Lower leg skin (tissue), 4 donors: Measurements from ENCODE around the gene RAB17. TPM values are rescaled to one million over a fixed set of nuclear protein-coding genes. Genes with fewer than 3 reads are reported as not detected.

Experiments
- DNase-seq, 2 donors: peaks; one replicate each; pipeline ENCODE4 v3.0.0-alpha.2; 2019; ENCODE audit warnings: low spot score in 2 of 2
- H3K4me3 ChIP-seq: fragments of 200-600 bp; sonication (generic); 2 replicates; pipeline ENCODE4 v1.5.1; 2017; ENCODE audit warnings: mild to moderate bottlenecking, low read depth; ENCODE audit not compliant: poor library complexity, severe bottlenecking
- POLR2A ChIP-seq, 2 donors: fragments of 450-650 bp; IDR thresholded peaks; one replicate each; pipeline ENCODE4 v1.6.1; 2016 to 2017; ENCODE audit warnings: antibody characterized with exemption in 2 of 2, mild to moderate bottlenecking in 1 of 2, moderate library complexity in 1 of 2
- WGBS, 2 donors: methylation state at CpG; one replicate each; pipeline ENCODE4 v1.1.5; 2018; 5-methylcytosine and 5-hydroxymethylcytosine counted together
- intact Hi-C: fragments of 100-400 bp; cut with DNase I; formaldehyde crosslinking; loops from one replicate; pipeline ENCODE4 v1.15.0; 2023; ENCODE audit warnings: low total_unique reads
- total RNA-seq, 4 donors: library from RNA; depleted of rRNA; stranded (reverse); fragments of >200 nt; gene quantifications; one replicate each; pipeline ENCODE4 v1.1.0, GENCODE V29; 2016
- TF ChIP-seq, protein P1 (sequence below), 3 donors: fragments of 450-650 bp; IDR thresholded peaks; one replicate each; pipeline ENCODE4 v1.5.1; 2016; ENCODE audit warnings: antibody characterized with exemption in 3 of 3, mild to moderate bottlenecking in 3 of 3, moderate library complexity in 2 of 3

The RAB17 gene
- total RNA-seq, 4 donors from 2014 or later, result 1.7 to 6.3 (median 2.8) TPM

DNA sequence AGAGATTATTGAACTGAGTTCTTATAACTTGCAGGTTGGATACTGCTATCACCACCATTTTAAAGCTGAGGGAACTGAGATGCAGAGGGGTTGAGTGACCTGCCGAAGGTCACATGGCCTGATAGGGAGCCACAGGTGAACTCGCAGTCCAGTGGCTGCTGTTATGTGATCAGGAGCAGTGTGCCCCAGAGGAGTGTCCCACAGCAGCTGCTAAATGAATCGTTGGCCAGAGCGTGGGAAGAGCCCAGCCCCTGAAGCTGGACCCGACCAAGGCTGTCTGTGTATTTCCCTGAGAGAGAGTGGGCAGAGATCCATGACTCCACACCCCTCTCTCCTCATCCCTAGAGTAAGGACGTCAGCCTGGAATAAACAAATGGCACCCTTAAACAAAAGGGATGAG lies 50.9 kb downstream of the RAB17 start:
- TF ChIP-seq, protein P1, sequence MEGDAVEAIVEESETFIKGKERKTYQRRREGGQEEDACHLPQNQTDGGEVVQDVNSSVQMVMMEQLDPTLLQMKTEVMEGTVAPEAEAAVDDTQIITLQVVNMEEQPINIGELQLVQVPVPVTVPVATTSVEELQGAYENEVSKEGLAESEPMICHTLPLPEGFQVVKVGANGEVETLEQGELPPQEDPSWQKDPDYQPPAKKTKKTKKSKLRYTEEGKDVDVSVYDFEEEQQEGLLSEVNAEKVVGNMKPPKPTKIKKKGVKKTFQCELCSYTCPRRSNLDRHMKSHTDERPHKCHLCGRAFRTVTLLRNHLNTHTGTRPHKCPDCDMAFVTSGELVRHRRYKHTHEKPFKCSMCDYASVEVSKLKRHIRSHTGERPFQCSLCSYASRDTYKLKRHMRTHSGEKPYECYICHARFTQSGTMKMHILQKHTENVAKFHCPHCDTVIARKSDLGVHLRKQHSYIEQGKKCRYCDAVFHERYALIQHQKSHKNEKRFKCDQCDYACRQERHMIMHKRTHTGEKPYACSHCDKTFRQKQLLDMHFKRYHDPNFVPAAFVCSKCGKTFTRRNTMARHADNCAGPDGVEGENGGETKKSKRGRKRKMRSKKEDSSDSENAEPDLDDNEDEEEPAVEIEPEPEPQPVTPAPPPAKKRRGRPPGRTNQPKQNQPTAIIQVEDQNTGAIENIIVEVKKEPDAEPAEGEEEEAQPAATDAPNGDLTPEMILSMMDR (IDR thresholded peaks at IDR 0.05), result no peak
- no peak for TF ChIP-seq POLR2A (IDR thresholded peaks at IDR 0.05)
- no peak overlapping the region for H3K4me3 ChIP-seq
- 64 to 72% methylated on average over 6 of the region's 6 CpGs for WGBS, 2 donors
- no peak for DNase-seq
- intact Hi-C loops, result no loop called here

DNA sequence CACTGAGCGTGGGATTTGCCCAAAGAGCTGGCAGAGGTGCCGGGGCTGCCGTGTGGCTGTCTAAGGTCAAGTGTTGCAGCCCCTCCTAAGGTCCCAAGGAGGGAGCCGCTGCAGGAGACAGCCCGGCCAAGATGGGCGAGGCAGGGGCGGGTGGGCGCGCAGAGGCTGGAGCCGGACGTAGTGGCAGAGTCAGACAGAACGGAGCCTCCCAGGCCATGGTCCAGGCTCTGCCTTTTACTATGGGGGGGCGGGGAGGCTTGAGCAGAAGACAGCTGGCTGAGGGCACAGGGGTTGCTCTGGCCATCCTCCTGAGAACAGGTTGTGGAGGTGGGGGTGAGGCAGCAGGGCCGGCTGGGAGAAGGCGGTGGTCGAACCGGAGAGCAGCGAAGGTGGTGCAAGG lies 51.6 kb downstream of the RAB17 start:
- 95 to 97% methylated on average over 18 of the region's 18 CpGs for WGBS, 2 donors
- no peak for DNase-seq
- no peak for TF ChIP-seq POLR2A (IDR thresholded peaks at IDR 0.05)
- TF ChIP-seq, protein P1 (IDR thresholded peaks at IDR 0.05), result no peak
- intact Hi-C loops, result no loop called here
- H3K4me3 ChIP-seq, result no peak overlapping the region

DNA sequence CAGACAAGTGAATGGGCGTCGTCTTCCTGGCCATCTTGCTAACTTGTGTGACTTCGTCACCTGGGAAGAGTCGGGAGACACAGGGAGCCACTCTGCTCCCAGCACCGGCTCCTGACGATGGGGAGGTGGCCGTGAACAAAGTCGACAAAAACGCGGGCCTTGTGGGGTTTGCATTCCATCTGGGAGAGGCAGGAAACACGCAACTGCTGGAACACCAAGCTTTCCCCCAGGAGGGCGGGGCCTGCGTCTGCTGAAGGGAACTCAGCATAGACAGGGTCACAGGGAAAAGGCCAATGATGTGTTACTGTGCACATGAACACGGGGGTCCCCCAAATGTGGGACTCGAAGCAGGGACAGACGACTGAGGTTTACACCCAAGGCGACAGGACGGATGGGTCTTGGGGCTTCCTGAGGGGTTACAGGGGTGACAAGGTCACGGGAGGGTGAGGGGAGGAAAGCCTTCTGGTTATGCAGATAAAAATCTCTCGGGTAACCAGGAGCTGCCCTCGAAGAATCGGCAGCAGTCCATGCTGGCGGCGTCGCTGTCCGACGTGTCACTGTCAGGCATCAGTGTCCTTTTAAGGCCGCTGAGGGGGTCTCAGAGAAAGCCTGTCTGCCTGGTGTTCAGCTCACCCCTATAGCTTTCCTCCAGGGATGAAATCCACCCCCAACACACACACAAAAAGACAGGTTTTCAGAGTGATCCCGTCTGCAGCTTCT lies 52.4 kb downstream of the RAB17 start:
- H3K4me3 ChIP-seq, result no peak overlapping the region
- intact Hi-C loops, result no loop called here
- 81% methylated on average over 25 to 29 of the region's 29 CpGs for WGBS, 2 donors
- DNase-seq, result no peak
- TF ChIP-seq POLR2A (IDR thresholded peaks at IDR 0.05), result no peak
- TF ChIP-seq, protein P1 (IDR thresholded peaks at IDR 0.05), result no peak

DNA sequence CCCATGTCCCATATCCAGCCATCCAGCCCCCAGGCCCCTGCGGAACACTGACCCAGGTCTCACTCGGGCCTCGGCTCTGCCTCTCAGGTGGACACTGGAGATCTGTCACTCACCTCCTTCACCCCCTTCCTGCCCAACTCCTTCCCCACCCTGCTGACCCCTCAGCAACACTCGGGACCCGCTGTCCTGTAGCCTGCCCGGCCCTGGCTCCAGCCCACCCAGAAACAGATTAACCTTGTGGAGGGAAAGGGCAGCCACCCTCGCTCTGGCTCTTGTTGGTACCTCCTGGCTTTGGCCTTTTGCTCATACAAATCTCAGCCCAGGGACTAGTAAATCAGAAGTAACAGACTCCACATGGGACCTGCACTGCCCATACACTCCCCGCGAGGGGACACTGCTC lies 53.9 kb downstream of the RAB17 start:
- intact Hi-C loops, result no loop called here
- no peak overlapping the region for H3K4me3 ChIP-seq
- DNase-seq, result no peak
- no peak for TF ChIP-seq POLR2A (IDR thresholded peaks at IDR 0.05)
- TF ChIP-seq, protein P1 (IDR thresholded peaks at IDR 0.05), result no peak
- 94 to 95% methylated on average over 9 of the region's 9 CpGs for WGBS, 2 donors

DNA sequence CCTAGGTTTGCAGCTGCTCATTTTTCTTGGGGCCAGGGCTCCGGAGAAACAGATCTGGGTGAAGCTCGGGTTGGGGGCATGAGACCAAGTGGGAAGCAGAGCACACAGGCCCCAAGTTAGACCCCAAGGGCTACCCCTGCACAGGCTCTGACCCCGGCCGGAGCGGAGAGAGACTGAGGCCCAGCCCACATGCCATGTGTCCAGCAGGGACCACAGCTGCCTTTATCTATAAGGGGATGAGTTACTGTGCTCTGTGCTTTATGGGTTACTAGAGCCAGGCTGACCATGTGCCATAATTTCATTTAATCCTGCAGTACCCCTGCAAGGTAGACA lies 54.5 kb downstream of the RAB17 start:
- no peak overlapping the region for H3K4me3 ChIP-seq
- 96 to 97% methylated on average over 5 of the region's 5 CpGs for WGBS, 2 donors
- DNase-seq, result no peak
- TF ChIP-seq, protein P1 (IDR thresholded peaks at IDR 0.05), result no peak
- TF ChIP-seq POLR2A (IDR thresholded peaks at IDR 0.05), result no peak
- intact Hi-C loops, result no loop called here
